Vagina (tissue), 2 donors: ENCODE measurements around the gene TMEM269. TPM values are rescaled to one million over a fixed set of nuclear protein-coding genes. Genes with fewer than 3 reads are reported as not detected.

ENCODE experiments used
- DNase-seq, 2 donors: peaks; one replicate each; pipeline ENCODE4 v3.0.0-alpha.2; 2017; ENCODE audit errors: extremely low spot score in 2 of 2
- H3K27ac ChIP-seq: fragments of 200-600 bp; sonication (generic); one replicate; pipeline ENCODE4 v1.5.1; 2019
- H3K27me3 ChIP-seq: fragments of 200-600 bp; sonication (generic); one replicate; pipeline ENCODE4 v1.5.1; 2019
- H3K36me3 ChIP-seq, 2 donors: fragments of 200-600 bp; sonication (generic); one replicate each; pipeline ENCODE4 v1.5.1; 2017 to 2019
- H3K4me1 ChIP-seq: fragments of 200-600 bp; sonication (generic); one replicate; pipeline ENCODE4 v1.5.1; 2019
- H3K4me3 ChIP-seq, 2 donors: fragments of 200-600 bp; sonication (generic); 1 replicate in 1 of 2; 2 replicates in 1 of 2; pipeline ENCODE4 v1.5.1; 2016 to 2019
- H3K9me3 ChIP-seq: fragments of 200-600 bp; sonication (generic); one replicate; pipeline ENCODE4 v1.5.1; 2019
- POLR2A ChIP-seq, 2 donors: fragments of 450-650 bp; IDR thresholded peaks; one replicate each; pipeline ENCODE4 v1.6.1; 2017; ENCODE audit warnings: antibody characterized with exemption in 2 of 2, mild to moderate bottlenecking in 2 of 2, moderate library complexity in 2 of 2
- POLR2AphosphoS5 ChIP-seq, 2 donors: sonication (generic); formaldehyde crosslinking; IDR thresholded peaks; one replicate each; pipeline ENCODE4 v1.9.0; 2017; ENCODE audit warnings: antibody characterized with exemption in 2 of 2, mild to moderate bottlenecking in 2 of 2, low read depth in 1 of 2; ENCODE audit not compliant: insufficient read depth in 1 of 2
- intact Hi-C: fragments of 100-400 bp; cut with DNase I; formaldehyde crosslinking; loops from one replicate; pipeline ENCODE4 v1.15.1; 2023
- total RNA-seq: library from RNA; depleted of rRNA; stranded (reverse); fragments of >200 nt; gene quantifications from one replicate; pipeline ENCODE4 v1.2.3, GENCODE V29; 2016
- TF ChIP-seq, protein P1 (sequence below), 3 experiments: fragments of 450-650 bp in 2 of 3; fragments of 200-600 bp in 1 of 3; sonication (generic) in 1 of 3; IDR thresholded peaks; one replicate each; pipeline ENCODE4 v1.5.1; 2017 to 2019; ENCODE audit warnings: antibody characterized with exemption in 3 of 3, mild to moderate bottlenecking in 2 of 3, moderate library complexity in 2 of 3

The TMEM269 gene
- total RNA-seq, 1 donor from 2014 or later: not detected

DNA sequence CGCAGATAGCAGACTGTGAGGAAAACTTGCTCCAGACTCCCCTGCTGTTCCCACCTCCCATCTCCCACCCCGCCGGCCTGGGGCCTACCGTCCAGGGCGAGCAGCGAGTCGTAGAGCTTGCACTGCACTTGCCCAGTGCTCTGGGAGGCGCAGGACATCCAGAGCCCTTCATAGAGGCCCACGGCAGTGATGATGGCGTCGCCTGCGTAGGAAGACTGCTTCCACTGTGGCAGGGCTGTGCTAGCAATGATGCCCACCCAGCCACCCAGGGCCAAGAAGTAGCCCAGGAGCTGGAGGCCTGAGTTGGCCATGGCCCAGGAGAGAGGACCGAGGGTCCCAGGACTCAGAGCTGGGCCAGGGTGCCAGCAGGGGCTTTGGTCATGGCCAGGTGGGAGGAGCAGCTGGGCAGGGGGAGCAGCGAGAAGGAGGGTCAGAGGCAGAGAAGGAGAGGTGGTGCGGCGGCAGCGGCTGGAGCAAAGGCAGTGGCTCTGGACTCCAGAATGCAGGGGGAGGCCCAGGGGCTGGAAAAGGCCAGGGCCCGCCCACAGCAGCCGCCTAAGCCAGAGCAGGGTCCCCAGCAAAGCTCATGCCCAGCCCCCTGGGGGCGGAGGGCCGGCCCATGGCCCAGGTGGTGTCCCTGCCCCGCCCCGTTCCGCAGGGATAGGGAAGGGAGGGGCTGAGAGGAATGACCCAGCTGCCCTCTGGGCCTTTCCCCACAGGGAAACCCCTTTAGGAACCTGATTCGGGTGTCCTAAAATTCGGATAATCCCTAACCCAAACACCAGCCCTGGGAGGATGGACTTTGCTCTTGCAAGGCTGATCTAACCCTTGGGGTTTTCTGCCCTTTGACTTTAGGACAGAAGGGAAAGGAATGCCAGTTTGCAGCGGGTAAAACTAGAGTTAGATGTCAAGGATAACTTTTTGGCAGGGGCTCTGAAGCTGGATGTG lies 44.8 kb upstream of the TMEM269 start, which contains the start of gene CLDN19:
Gene CLDN19, minus strand, starts transcription at position 484 of the 948 bp plus-strand sequence. Its CDS starts 173 bp downstream, at position 311.
- Histone ChIP-seq H3K27me3 (no peaks in the 10 kb centered on the region), H3K36me3 (no peaks in the 10 kb centered on the region), H3K4me1 (peaks cover 36% of the 10 kb centered on the region), H3K4me3 (no peak within 1 kb of the TSS), H3K9me3 (no peaks in the 10 kb centered on the region), H3K27ac (no peak within 1 kb of the TSS)
- no peak for DNase-seq
- intact Hi-C loops: no loop called here
- TF ChIP-seq POLR2AphosphoS5 (IDR thresholded peaks at IDR 0.05; ENCODE audit: insufficient read depth in 1 of 2, low read depth in 1 of 2): no peak
- TF ChIP-seq, protein P1, sequence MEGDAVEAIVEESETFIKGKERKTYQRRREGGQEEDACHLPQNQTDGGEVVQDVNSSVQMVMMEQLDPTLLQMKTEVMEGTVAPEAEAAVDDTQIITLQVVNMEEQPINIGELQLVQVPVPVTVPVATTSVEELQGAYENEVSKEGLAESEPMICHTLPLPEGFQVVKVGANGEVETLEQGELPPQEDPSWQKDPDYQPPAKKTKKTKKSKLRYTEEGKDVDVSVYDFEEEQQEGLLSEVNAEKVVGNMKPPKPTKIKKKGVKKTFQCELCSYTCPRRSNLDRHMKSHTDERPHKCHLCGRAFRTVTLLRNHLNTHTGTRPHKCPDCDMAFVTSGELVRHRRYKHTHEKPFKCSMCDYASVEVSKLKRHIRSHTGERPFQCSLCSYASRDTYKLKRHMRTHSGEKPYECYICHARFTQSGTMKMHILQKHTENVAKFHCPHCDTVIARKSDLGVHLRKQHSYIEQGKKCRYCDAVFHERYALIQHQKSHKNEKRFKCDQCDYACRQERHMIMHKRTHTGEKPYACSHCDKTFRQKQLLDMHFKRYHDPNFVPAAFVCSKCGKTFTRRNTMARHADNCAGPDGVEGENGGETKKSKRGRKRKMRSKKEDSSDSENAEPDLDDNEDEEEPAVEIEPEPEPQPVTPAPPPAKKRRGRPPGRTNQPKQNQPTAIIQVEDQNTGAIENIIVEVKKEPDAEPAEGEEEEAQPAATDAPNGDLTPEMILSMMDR (IDR thresholded peaks at IDR 0.05): no peak

DNA sequence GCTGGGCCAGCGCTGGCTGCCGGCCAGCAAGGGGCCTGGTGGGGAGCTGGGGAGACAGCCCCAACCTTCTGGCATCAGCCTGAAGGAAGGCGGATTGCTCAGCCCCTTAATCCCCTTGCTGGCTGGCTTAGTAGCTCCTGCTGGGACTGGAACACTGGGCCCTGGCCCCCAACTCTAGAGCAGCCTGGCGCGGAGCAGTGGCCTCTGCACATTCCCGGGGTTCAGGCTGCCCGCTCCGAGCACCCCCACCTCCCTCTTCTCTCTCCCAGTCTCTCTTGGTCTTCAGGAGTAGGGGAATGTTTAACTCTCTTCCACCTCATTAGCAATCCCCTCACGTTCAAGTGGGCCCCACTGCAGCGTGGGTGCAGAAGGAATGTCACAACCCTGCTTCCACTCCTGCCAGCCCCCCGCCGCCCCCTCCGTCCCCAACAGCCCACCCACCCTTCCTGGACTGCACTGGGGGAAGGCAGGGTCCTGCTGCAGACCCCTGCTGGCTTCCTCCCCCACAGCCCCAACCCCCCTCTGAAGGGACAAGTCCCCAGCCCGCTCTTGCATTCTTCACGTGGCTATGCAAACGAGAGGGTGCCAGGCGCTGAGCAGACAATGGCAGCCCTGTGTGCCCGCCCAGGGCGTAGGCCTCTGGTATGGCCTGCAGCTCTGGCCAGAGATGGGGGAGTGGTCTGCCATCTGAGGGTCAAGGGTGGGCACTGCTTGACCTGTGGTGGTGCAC lies 43.8 kb upstream of the TMEM269 start:
- Histone ChIP-seq H3K27me3 (no peaks in the 10 kb centered on the region), H3K27ac (no peak overlapping the region), H3K36me3 (peaks cover 0 to 6% of the 10 kb centered on the region in 2 donors), H3K4me3 (no peak overlapping the region), H3K4me1 (peaks cover 33% of the 10 kb centered on the region), H3K9me3 (no peaks in the 10 kb centered on the region)
- TF ChIP-seq POLR2A (IDR thresholded peaks at IDR 0.05) (no peak), POLR2AphosphoS5 (IDR thresholded peaks at IDR 0.05; ENCODE audit: insufficient read depth in 1 of 2, low read depth in 1 of 2) (no peak)
- TF ChIP-seq, protein P1 (IDR thresholded peaks at IDR 0.05): no peak
- no peak for DNase-seq
- intact Hi-C loops: no loop called here

DNA sequence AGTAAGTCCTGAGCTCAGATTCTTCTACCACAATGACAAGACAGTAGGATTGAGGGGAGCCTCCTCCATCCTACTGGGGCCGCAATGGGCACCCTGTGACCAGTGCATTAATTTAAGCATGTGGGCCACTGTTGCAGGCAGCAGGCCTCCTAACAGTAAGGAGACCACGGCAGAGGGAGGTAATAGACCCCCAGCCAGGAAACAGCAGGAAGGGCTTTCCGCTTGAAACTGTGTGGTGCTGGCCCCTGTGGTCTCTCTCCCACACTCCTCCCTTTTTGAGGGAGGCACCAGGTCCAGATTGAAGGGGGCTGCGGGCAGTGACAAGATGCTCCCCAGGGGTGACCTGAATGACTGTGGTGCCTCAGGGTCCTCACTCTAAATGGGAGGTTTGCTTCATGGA lies 43.1 kb upstream of the TMEM269 start:
- Histone ChIP-seq H3K36me3 (peaks cover 0 to 12% of the 10 kb centered on the region in 2 donors), H3K27ac (no peak overlapping the region), H3K27me3 (no peaks in the 10 kb centered on the region), H3K9me3 (no peaks in the 10 kb centered on the region), H3K4me3 (no peak overlapping the region), H3K4me1 (peaks cover 26% of the 10 kb centered on the region)
- DNase-seq: no peak
- intact Hi-C loops: no loop called here
- TF ChIP-seq POLR2A (IDR thresholded peaks at IDR 0.05): no peak
- no peak for TF ChIP-seq POLR2AphosphoS5 (IDR thresholded peaks at IDR 0.05; ENCODE audit: insufficient read depth in 1 of 2, low read depth in 1 of 2)
- TF ChIP-seq, protein P1 (IDR thresholded peaks at IDR 0.05): no peak

DNA sequence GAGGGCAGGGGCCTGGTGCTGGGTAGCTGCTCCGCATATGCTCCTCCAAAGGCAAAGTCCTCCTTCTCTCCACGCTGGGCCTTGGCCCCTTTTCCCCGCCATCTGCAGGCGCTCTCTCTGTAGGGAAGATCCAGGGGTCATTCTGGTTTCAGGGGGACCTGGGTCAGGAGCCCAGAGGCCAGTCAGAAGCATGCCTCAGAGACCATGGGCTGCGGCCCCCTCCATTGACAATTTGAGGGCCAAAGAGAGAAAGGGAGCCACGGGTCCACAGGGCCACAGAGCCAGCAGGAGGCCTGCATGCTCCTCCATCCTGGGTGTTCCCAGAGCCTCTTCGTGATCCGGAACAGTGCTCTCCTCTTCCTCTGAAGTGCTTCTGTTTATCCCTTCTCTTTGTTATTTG lies 42.6 kb upstream of the TMEM269 start:
- Histone ChIP-seq H3K27me3 (no peaks in the 10 kb centered on the region), H3K27ac (no peak overlapping the region), H3K4me1 (peaks cover 22% of the 10 kb centered on the region), H3K4me3 (no peak overlapping the region), H3K9me3 (no peaks in the 10 kb centered on the region), H3K36me3 (peaks cover 0 to 12% of the 10 kb centered on the region in 2 donors)
- TF ChIP-seq, protein P1 (IDR thresholded peaks at IDR 0.05): no peak
- DNase-seq: no peak
- intact Hi-C loops: no loop called here
